ENCODE results near the gene RPLP1.
A peak's percentile ranks its signal among the peaks of the same experiment; 100 is the strongest.
"Not testable (repeated sequence)": the region's sequence is repeated elsewhere in the genome, so short reads cannot be mapped to it uniquely, and the experiment has no call there.

RPLP1 gene

GRCh38 chr15:69439623-69440022 lies 13.0 kb upstream of the RPLP1 start:
- no peak for DNase-seq (ENCODE audit: low spot score)

- no peak for DNase-seq (ENCODE audit: low spot score)
Measured at GRCh38 chr15:69443032-69443611, 9.5 kb upstream of the RPLP1 start.

GRCh38 chr15:69444686-69445085 lies 7.9 kb upstream of the RPLP1 start:
- no peak for DNase-seq (ENCODE audit: low spot score)

- DNase-seq (ENCODE audit: low spot score): no peak
Measured at GRCh38 chr15:69446953-69447352, 5.7 kb upstream of the RPLP1 start.

- DNase-seq (ENCODE audit: low spot score): not testable (repeated sequence)
Measured at GRCh38 chr15:69450221-69450620, 2.4 kb upstream of the RPLP1 start.

GRCh38 chr15:69450968-69451695 lies 1.5 kb upstream of the RPLP1 start:
- no peak for DNase-seq (ENCODE audit: low spot score)

- peak; percentile 71 for DNase-seq (ENCODE audit: low spot score)
Measured at GRCh38 chr15:69451951-69452691, 497 bp upstream of the RPLP1 start.

GRCh38 chr15:69454953-69455352 lies 2.3 kb downstream of the RPLP1 start:
- no peak for DNase-seq (ENCODE audit: low spot score)

- DNase-seq (ENCODE audit: low spot score): no peak
Measured at GRCh38 chr15:69456208-69457166, 3.9 kb downstream of the RPLP1 start.

GRCh38 chr15:69457304-69458280 lies 5.0 kb downstream of the RPLP1 start:
- DNase-seq (ENCODE audit: low spot score): no peak

GRCh38 chr15:69459066-69459465 lies 6.4 kb downstream of the RPLP1 start:
- DNase-seq (ENCODE audit: low spot score): no peak

GRCh38 chr15:69460481-69460880 lies 7.9 kb downstream of the RPLP1 start:
- no peak for DNase-seq (ENCODE audit: low spot score)

- peak; percentile 40 for DNase-seq (ENCODE audit: low spot score)
Measured at GRCh38 chr15:69462030-69462492, 9.4 kb downstream of the RPLP1 start.

- peak; percentile 100 for DNase-seq (ENCODE audit: low spot score)
Measured at GRCh38 chr15:69462493-69463181, 10.0 kb downstream of the RPLP1 start.

- DNase-seq (ENCODE audit: low spot score): peak; percentile 40
Measured at GRCh38 chr15:69463182-69463756, 10.7 kb downstream of the RPLP1 start.

- DNase-seq (ENCODE audit: low spot score): no peak
Measured at GRCh38 chr15:69465253-69465652, 12.6 kb downstream of the RPLP1 start.

GRCh38 chr15:69466733-69467132 lies 14.1 kb downstream of the RPLP1 start:
- no peak for DNase-seq (ENCODE audit: low spot score)

GRCh38 chr15:69467636-69468035 lies 15.0 kb downstream of the RPLP1 start:
- no peak for DNase-seq (ENCODE audit: low spot score)

GRCh38 chr15:69468241-69469121 lies 15.9 kb downstream of the RPLP1 start:
- no peak for DNase-seq (ENCODE audit: low spot score)

Measured in HuH-7.5 (cell line).